Measurements from ENCODE around the gene SNED1.

Gene SNED1

DNA sequence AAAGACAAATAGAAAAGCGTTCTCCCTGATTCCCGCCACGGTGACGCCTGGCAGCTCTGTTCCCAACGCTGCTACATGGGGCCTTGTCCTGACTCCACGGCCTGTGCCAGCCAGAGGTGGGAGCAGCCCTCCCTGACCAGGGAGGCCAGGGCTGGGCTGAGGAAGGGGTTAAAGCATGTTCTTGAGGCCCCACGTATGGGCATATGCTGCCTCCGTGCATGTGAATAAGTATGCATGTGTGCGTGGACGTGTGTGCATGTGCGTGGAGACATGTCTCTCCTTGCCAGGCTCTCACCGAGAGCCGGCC lies 1.6 kb upstream of the SNED1 start:
- ChIA-PET POLR2A (no interaction called here), CTCF (no interaction called here)
- no peak for DNase-seq (ENCODE audit: extremely low spot score)
- TF ChIP-seq, protein P1, sequence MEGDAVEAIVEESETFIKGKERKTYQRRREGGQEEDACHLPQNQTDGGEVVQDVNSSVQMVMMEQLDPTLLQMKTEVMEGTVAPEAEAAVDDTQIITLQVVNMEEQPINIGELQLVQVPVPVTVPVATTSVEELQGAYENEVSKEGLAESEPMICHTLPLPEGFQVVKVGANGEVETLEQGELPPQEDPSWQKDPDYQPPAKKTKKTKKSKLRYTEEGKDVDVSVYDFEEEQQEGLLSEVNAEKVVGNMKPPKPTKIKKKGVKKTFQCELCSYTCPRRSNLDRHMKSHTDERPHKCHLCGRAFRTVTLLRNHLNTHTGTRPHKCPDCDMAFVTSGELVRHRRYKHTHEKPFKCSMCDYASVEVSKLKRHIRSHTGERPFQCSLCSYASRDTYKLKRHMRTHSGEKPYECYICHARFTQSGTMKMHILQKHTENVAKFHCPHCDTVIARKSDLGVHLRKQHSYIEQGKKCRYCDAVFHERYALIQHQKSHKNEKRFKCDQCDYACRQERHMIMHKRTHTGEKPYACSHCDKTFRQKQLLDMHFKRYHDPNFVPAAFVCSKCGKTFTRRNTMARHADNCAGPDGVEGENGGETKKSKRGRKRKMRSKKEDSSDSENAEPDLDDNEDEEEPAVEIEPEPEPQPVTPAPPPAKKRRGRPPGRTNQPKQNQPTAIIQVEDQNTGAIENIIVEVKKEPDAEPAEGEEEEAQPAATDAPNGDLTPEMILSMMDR (IDR thresholded peaks at IDR 0.05; ENCODE audit: control extremely low read depth, extremely low read depth, low read depth, missing control alignments) = no peak

DNA sequence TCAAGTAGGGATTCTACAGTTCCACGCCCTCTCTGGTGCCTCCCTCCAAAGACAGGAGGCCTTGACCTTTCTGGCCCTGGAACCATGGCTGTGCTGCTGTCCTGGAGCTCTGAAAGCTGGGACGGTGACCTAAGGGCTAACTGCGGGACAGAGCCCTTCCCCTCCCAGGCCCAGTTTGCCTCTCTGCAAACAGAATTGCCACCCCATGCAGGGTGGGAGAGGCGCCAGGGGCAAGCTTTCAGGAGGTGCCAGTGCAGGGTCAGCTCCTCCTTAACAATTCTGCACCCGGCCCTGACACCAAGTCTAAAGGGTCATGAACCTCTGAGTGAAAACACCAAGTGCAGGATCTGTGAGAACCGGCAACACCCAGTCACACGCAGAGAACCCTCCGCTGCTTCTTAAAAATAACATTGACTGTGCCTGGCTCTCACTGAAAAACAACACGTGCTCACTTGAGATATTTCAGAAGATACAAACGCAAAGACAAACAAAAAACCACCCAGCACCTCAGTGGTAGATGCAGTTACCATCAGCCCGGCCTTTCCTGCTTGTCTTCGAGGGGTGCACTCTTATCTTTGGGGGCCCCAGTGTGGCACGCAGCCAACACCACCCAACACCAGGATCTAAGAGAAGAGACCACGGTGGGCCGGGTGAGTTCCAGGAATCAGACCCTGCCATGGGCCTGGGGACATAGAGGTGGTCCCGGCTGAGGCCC lies 1.1 kb upstream of the SNED1 start:
- no peak for DNase-seq (ENCODE audit: extremely low spot score)
- POLR2A ChIA-PET = no interaction called here
- TF ChIP-seq, protein P1 (IDR thresholded peaks at IDR 0.05; ENCODE audit: control extremely low read depth, extremely low read depth, low read depth, missing control alignments) = no peak
- CTCF ChIA-PET = no interaction called here

DNA sequence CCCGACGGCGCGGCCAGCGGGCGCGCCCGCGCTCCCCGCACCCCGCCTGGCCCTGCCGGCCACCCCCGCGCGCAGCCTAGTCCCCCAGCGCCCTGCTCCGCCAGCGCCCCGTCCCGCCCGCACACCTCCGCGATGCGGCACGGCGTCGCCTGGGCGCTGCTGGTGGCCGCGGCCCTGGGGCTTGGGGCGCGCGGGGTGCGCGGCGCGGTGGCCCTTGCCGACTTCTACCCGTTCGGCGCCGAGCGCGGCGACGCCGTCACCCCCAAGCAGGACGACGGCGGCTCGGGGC lies 232 bp downstream of the SNED1 start:
- CTCF ChIA-PET = no interaction called here
- TF ChIP-seq, protein P1 (IDR thresholded peaks at IDR 0.05; ENCODE audit: control extremely low read depth, extremely low read depth, low read depth, missing control alignments) = no peak
- no peak for DNase-seq (ENCODE audit: extremely low spot score)
- POLR2A ChIA-PET = no interaction called here

DNA sequence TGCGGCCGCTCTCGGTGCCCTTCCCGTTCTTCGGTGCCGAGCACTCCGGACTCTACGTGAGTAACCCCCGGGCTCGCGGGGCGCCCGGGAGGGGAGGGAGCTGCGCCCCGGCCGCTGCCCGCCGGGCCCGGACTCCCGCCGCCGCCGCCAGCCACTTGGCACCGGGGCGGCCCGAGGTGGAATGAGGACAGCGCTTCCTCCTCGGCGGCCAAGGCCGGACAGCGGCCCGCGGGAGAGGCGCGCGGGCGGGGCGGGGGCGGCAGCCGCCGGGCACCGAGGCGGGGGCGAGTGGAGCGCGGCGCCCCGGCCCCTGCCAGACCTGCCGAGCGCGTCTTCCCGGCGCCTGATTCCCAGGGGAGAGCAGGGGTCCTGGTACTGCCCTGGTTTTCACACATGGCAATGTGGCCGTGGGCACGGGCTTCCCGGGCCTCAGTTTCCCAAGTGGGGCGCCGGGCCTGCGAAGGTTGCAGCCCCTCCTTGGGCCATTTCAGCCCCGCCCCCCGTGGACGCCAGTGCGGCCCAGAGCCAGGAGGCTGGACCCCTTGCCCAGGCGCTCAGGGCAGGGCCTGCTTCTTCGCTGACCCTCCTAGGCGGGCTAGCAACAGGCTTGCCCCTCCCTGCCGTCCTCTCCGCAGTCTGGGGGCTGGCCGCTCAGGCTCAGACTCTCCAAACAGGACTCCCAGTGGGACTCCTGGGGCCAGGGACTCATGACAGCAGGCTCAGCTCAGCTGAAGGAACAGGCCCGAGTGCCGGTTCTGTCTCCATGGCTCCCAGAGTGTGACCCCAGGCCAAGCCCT lies 775 bp downstream of the SNED1 start:
- TF ChIP-seq, protein P1 (IDR thresholded peaks at IDR 0.05; ENCODE audit: control extremely low read depth, extremely low read depth, low read depth, missing control alignments) = no peak
- ChIA-PET CTCF (no interaction called here), POLR2A (no interaction called here)
- no peak for DNase-seq (ENCODE audit: extremely low spot score)

DNA sequence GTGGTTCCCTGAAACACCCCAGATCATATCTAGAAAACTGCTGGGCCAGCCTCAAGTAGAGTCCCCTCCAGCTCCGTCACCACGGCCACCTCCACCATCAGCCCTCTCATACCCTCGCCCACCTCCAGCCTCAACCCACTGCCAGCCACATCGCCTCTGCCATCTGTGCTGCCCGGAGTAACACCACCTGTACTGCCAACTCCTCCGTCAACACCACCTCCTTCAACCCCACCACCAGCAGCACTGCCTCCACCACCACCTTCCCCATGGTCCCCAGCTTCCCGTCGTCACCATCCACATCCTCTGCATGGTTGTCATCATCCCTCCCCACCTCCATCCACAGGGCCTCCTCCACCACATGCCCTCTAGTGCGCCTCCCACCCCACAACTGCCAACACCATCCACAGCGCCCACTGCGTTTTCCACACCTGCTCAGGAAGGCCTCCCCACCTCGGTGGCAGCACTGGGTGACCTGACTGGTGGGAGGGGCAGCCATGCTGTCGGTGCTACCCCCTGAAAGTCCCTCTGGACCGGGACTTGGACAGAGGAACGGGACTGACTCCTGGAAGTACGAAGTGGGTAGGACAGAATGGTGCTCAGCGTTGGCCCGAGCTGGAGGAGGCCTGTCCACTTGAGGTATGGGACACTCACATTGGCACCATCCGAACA lies 1.6 kb downstream of the SNED1 start:
- TF ChIP-seq, protein P1 (IDR thresholded peaks at IDR 0.05; ENCODE audit: control extremely low read depth, extremely low read depth, low read depth, missing control alignments) = no peak
- CTCF ChIA-PET = no interaction called here
- POLR2A ChIA-PET = no interaction called here
- no peak for DNase-seq (ENCODE audit: extremely low spot score)

DNA sequence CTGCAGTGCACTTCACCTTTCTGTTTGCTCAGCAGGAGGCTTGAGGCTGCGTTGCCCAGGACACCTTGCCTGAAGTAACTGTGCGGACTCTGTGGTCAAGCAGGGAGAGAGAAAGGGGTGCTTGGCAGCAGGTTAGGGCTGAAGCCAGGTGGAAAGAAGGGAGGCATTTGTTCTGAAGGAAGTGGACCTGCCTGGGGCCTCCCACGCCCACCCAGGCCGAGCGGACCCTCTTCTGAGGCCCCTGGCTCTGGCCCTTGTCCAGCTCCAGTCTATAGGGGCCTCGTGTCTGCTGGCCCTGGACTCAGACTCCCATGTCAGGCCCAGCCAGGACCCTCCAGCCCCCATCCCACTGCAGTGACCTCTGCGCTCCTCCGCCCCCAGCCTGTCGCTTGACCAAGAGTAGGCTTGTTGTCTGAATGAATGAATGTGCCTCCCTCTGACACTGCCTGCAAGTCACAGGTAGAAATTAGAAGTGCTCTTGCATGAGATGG lies 2.5 kb downstream of the SNED1 start:
- POLR2A ChIA-PET = no interaction called here
- TF ChIP-seq, protein P1 (IDR thresholded peaks at IDR 0.05; ENCODE audit: control extremely low read depth, extremely low read depth, low read depth, missing control alignments) = no peak
- DNase-seq (ENCODE audit: extremely low spot score) = no peak
- CTCF ChIA-PET = interaction anchor here (1.7 kb wide), 1 partner anchor 13 kb away, joined by 4 read pairs; no protein-coding TSS in a partner anchor
